ENCODE measurements around the gene PIK3C2G.

The PIK3C2G gene

GRCh38 chr12:18323159-18323558, 61.8 kb downstream of the PIK3C2G start:
- DNase-seq (ENCODE audit: low read depth in 1 of 2, low spot score in 1 of 2), result no peak
- Histone ChIP-seq H3K4me3 (replicated peaks; ENCODE audit: insufficient read depth, low read length) (no peak overlapping the region), H3K27me3 (ENCODE audit: insufficient read depth, poor library complexity, severe bottlenecking) (no peaks in the 10 kb centered on the region), H3K27ac (replicated peaks) (no peak overlapping the region)
- TF ChIP-seq REST (IDR thresholded peaks at IDR 0.05; ENCODE audit: insufficient replicate concordance, low read depth), result no peak
- no peak for TF ChIP-seq SPI1 (IDR thresholded peaks at IDR 0.05; ENCODE audit: borderline replicate concordance, low read depth)
- no peak for TF ChIP-seq GABPA (IDR thresholded peaks at IDR 0.05; ENCODE audit: low read depth)
- no peak for TF ChIP-seq POLR2AphosphoS5 (IDR thresholded peaks at IDR 0.05; ENCODE audit: low read depth)
- no peak for TF ChIP-seq CTCF (IDR thresholded peaks at IDR 0.05; ENCODE audit: insufficient read depth, low read length)

GRCh38 chr12:18327036-18327435, 65.7 kb downstream of the PIK3C2G start:
- DNase-seq (ENCODE audit: low read depth in 1 of 2, low spot score in 1 of 2), result no peak
- Histone ChIP-seq H3K27ac (replicated peaks) (no peak overlapping the region), H3K27me3 (ENCODE audit: insufficient read depth, poor library complexity, severe bottlenecking) (no peaks in the 10 kb centered on the region), H3K4me3 (replicated peaks; ENCODE audit: insufficient read depth, low read length) (no peak overlapping the region)
- no peak for TF ChIP-seq CTCF (IDR thresholded peaks at IDR 0.05; ENCODE audit: insufficient read depth, low read length)
- TF ChIP-seq POLR2AphosphoS5 (IDR thresholded peaks at IDR 0.05; ENCODE audit: low read depth), result no peak
- TF ChIP-seq SPI1 (IDR thresholded peaks at IDR 0.05; ENCODE audit: borderline replicate concordance, low read depth), result no peak
- TF ChIP-seq REST (IDR thresholded peaks at IDR 0.05; ENCODE audit: insufficient replicate concordance, low read depth), result no peak
- no peak for TF ChIP-seq GABPA (IDR thresholded peaks at IDR 0.05; ENCODE audit: low read depth)

GRCh38 chr12:18332173-18332572, 70.9 kb downstream of the PIK3C2G start:
- no peak for DNase-seq (ENCODE audit: low read depth in 1 of 2, low spot score in 1 of 2)
- no peak overlapping the region for H3K4me3 ChIP-seq (replicated peaks; ENCODE audit: insufficient read depth, low read length)
- TF ChIP-seq CTCF (IDR thresholded peaks at IDR 0.05; ENCODE audit: insufficient read depth, low read length), result no peak
- TF ChIP-seq POLR2AphosphoS5 (IDR thresholded peaks at IDR 0.05; ENCODE audit: low read depth), result no peak
- no peak for TF ChIP-seq REST (IDR thresholded peaks at IDR 0.05; ENCODE audit: insufficient replicate concordance, low read depth)
- TF ChIP-seq SPI1 (IDR thresholded peaks at IDR 0.05; ENCODE audit: borderline replicate concordance, low read depth), result no peak
- no peak for TF ChIP-seq GABPA (IDR thresholded peaks at IDR 0.05; ENCODE audit: low read depth)
- no peaks in the 10 kb centered on the region for H3K27me3 ChIP-seq (ENCODE audit: insufficient read depth, poor library complexity, severe bottlenecking)
- H3K27ac ChIP-seq (replicated peaks), result no peak overlapping the region

Measured in HL-60 (cell line).